ENCODE results near the gene DNAJB4. TPM values are rescaled to one million over a fixed set of nuclear protein-coding genes. Genes with fewer than 3 reads are reported as not detected.

DNAJB4 gene
- total RNA-seq, 1 donor from 2014 or later, result 99.4 TPM

- ATAC-seq (no peak), DNase-seq (no peak)
- intact Hi-C loops (cut with micrococcal nuclease), result no loop called here
These were observed 25.1 kb downstream of the DNAJB4 start for GRCh38 chr1:78029793-78030192.

GRCh38 chr1:78032996-78033796, 28.5 kb downstream of the DNAJB4 start:
- ATAC-seq (peak; percentile 86), DNase-seq (no peak)
- intact Hi-C loops (cut with micrococcal nuclease), result no loop called here

GRCh38 chr1:78033797-78034172, 29.0 kb downstream of the DNAJB4 start:
- intact Hi-C loops (cut with micrococcal nuclease), result no loop called here
- DNase-seq (no peak), ATAC-seq (peak; percentile 18)

GRCh38 chr1:78035121-78035520, 30.4 kb downstream of the DNAJB4 start:
- ATAC-seq, result no peak
- intact Hi-C loops (cut with micrococcal nuclease), result no loop called here
- DNase-seq, result no peak

GRCh38 chr1:78036450-78036849, 31.7 kb downstream of the DNAJB4 start:
- intact Hi-C loops (cut with micrococcal nuclease), result no loop called here
- ATAC-seq, result no peak
- no peak for DNase-seq

GRCh38 chr1:78038071-78038470, 33.3 kb downstream of the DNAJB4 start:
- DNase-seq (no peak), ATAC-seq (no peak)
- intact Hi-C loops (cut with micrococcal nuclease), result no loop called here

- no peak for ATAC-seq
These were observed 33.8 kb downstream of the DNAJB4 start for GRCh38 chr1:78038491-78038939.

GRCh38 chr1:78040484-78041089, 35.8 kb downstream of the DNAJB4 start:
- intact Hi-C loops (cut with micrococcal nuclease), result no loop called here
- DNase-seq, result no peak
- no peak for ATAC-seq

More at GRCh38 chr1:78038491-78038939, 33.8 kb downstream of the DNAJB4 start:
- no peak for DNase-seq
- intact Hi-C loops (cut with micrococcal nuclease), result no loop called here

- intact Hi-C loops (cut with micrococcal nuclease), result no loop called here
- no peak for DNase-seq
- ATAC-seq, result no peak
These were observed 38.7 kb downstream of the DNAJB4 start for GRCh38 chr1:78043436-78043835.

GRCh38 chr1:78044796-78045562, 40.2 kb downstream of the DNAJB4 start:
- DNase-seq (no peak), ATAC-seq (peak; percentile 5)
- intact Hi-C loops (cut with micrococcal nuclease), result no loop called here

GRCh38 chr1:78045563-78045925, 40.8 kb downstream of the DNAJB4 start:
- DNase-seq (no peak), ATAC-seq (no peak)
- intact Hi-C loops (cut with micrococcal nuclease), result no loop called here

- DNase-seq (peak; percentile 61), ATAC-seq (peak; percentile 72)
- intact Hi-C loops (cut with micrococcal nuclease), result no loop called here
These were observed 41.4 kb downstream of the DNAJB4 start, which contains the start of gene GIPC2 for GRCh38 chr1:78045926-78046778. TSS of gene GIPC2 (plus strand) at chr1:78045966. CDS start at chr1:78046095, 129 bp downstream.

GRCh38 chr1:78047106-78047505, 42.4 kb downstream of the DNAJB4 start:
- ATAC-seq (peak; percentile 67), DNase-seq (no peak)
- intact Hi-C loops (cut with micrococcal nuclease), result no loop called here

GRCh38 chr1:78047631-78048030, 42.9 kb downstream of the DNAJB4 start:
- no peak for DNase-seq
- intact Hi-C loops (cut with micrococcal nuclease), result no loop called here
- no peak for ATAC-seq

- ATAC-seq (no peak), DNase-seq (no peak)
- intact Hi-C loops (cut with micrococcal nuclease), result no loop called here
These were observed 43.7 kb downstream of the DNAJB4 start for GRCh38 chr1:78048446-78048845.

GRCh38 chr1:78049396-78049795, 44.7 kb downstream of the DNAJB4 start:
- peak; percentile 46 for ATAC-seq
- no peak for DNase-seq

GRCh38 chr1:78051005-78051404, 46.3 kb downstream of the DNAJB4 start:
- intact Hi-C loops (cut with micrococcal nuclease), result no loop called here
- ATAC-seq (no peak), DNase-seq (no peak)

More at GRCh38 chr1:78049396-78049795, 44.7 kb downstream of the DNAJB4 start:
- intact Hi-C loops (cut with micrococcal nuclease), result no loop called here

GRCh38 chr1:78052685-78053405, 48.1 kb downstream of the DNAJB4 start:
- ATAC-seq, result peak; percentile 39
- intact Hi-C loops (cut with micrococcal nuclease), result no loop called here

More at GRCh38 chr1:78052685-78053405, 48.1 kb downstream of the DNAJB4 start:
- no peak for DNase-seq

All from left ventricle myocardium superior (tissue), 1 donor.